GM21576 (cell line): Measurements from ENCODE around the gene PTPRM.

Source experiments
- ATAC-seq: cut with Tn5 transposase; IDR thresholded peaks from one replicate; pipeline ENCODE4 v1.9.1; 2021; ENCODE audit warnings: mild to moderate bottlenecking, moderate library complexity; ENCODE audit not compliant: unreplicated experiment

PTPRM gene

GRCh38 chr18:8296886-8297616, 729.9 kb downstream of the PTPRM start:
- no peak for ATAC-seq

GRCh38 chr18:8298186-8298585, 731.1 kb downstream of the PTPRM start:
- ATAC-seq = no peak

- no peak for ATAC-seq
Measured at GRCh38 chr18:8299054-8299980, 732.2 kb downstream of the PTPRM start.

- ATAC-seq = no peak
Measured at GRCh38 chr18:8300751-8301410, 733.8 kb downstream of the PTPRM start.

GRCh38 chr18:8301427-8302172, 734.5 kb downstream of the PTPRM start:
- no peak for ATAC-seq

- no peak for ATAC-seq
Measured at GRCh38 chr18:8303151-8303755, 736.1 kb downstream of the PTPRM start.

GRCh38 chr18:8307960-8308359, 740.8 kb downstream of the PTPRM start:
- no peak for ATAC-seq

GRCh38 chr18:8313043-8313442, 745.9 kb downstream of the PTPRM start:
- no peak for ATAC-seq

- no peak for ATAC-seq
Measured at GRCh38 chr18:8314124-8314523, 747.0 kb downstream of the PTPRM start.

- ATAC-seq = no peak
Measured at GRCh38 chr18:8319798-8320489, 752.8 kb downstream of the PTPRM start.

- no peak for ATAC-seq
Measured at GRCh38 chr18:8322486-8322885, 755.4 kb downstream of the PTPRM start.

- no peak for ATAC-seq
Measured at GRCh38 chr18:8324343-8325065, 757.4 kb downstream of the PTPRM start.

- ATAC-seq = no peak
Measured at GRCh38 chr18:8326763-8327394, 759.8 kb downstream of the PTPRM start.

GRCh38 chr18:8328126-8328525, 761.0 kb downstream of the PTPRM start:
- no peak for ATAC-seq

- no peak for ATAC-seq
Measured at GRCh38 chr18:8329186-8329771, 762.2 kb downstream of the PTPRM start.

GRCh38 chr18:8330575-8330974, 763.5 kb downstream of the PTPRM start:
- ATAC-seq = no peak

GRCh38 chr18:8332286-8332685, 765.2 kb downstream of the PTPRM start:
- no peak for ATAC-seq

GRCh38 chr18:8333961-8334360, 766.8 kb downstream of the PTPRM start:
- ATAC-seq = no peak
